Neural progenitor cell (in vitro differentiated cells): ENCODE data around the gene SUMF1. TPM values are rescaled to one million over a fixed set of nuclear protein-coding genes. Genes with fewer than 3 reads are reported as not detected.

ENCODE experiments used
- DNase-seq: peaks from one replicate; pipeline ENCODE4 v3.0.0-alpha.2; 2016; ENCODE audit warnings: low spot score
- H2AFZ ChIP-seq: fragments of 200-600 bp; sonication (generic); replicated peaks from 2 replicates; pipeline ENCODE4 v1.6.1; 2016; ENCODE audit warnings: antibody characterized with exemption
- H3F3A ChIP-seq: fragments of 200-600 bp; sonication (generic); 2 replicates; pipeline ENCODE4 v1.6.1; 2016; ENCODE audit warnings: antibody characterized with exemption, low read depth
- H3K27ac ChIP-seq: fragments of 200-600 bp; sonication (generic); 2 replicates; pipeline ENCODE4 v1.5.1; 2016; ENCODE audit warnings: mild to moderate bottlenecking
- H3K27me3 ChIP-seq: fragments of 200-600 bp; sonication (generic); 2 replicates; pipeline ENCODE4 v1.6.1; 2016; ENCODE audit warnings: mild to moderate bottlenecking, moderate library complexity
- H3K36me3 ChIP-seq: fragments of 200-600 bp; sonication (generic); 2 replicates; pipeline ENCODE4 v1.5.1; 2016
- H3K4me1 ChIP-seq: fragments of 200-600 bp; sonication (generic); 2 replicates; pipeline ENCODE4 v1.6.1; 2016; ENCODE audit warnings: mixed run types
- H3K4me2 ChIP-seq: fragments of 200-600 bp; sonication (generic); 2 replicates; pipeline ENCODE4 v1.6.1; 2016
- H3K4me3 ChIP-seq: fragments of 200-600 bp; sonication (generic); 2 replicates; pipeline ENCODE4 v1.5.1; 2016
- H3K79me2 ChIP-seq: fragments of 200-600 bp; sonication (generic); 2 replicates; pipeline ENCODE4 v1.6.1; 2016; ENCODE audit warnings: low read depth
- H3K9ac ChIP-seq: fragments of 200-600 bp; sonication (generic); 2 replicates; pipeline ENCODE4 v1.6.1; 2016
- H3K9me3 ChIP-seq: fragments of 200-600 bp; sonication (generic); 2 replicates; pipeline ENCODE4 v1.5.1; 2016; ENCODE audit warnings: low read depth
- H4K20me1 ChIP-seq: fragments of 200-600 bp; sonication (generic); 2 replicates; pipeline ENCODE4 v1.6.1; 2016; ENCODE audit warnings: low read depth
- H3K27ac Mint-ChIP-seq: 3 replicates; pipeline ENCODE4 v1.8.0; 2021; ENCODE audit warnings: mixed read lengths
- H3K27me3 Mint-ChIP-seq: 2 replicates; pipeline ENCODE4 v1.8.0; 2022; ENCODE audit warnings: low read depth, mild to moderate bottlenecking, inconsistent platforms, moderate library complexity, mixed read lengths; ENCODE audit not compliant: insufficient read depth
- H3K36me3 Mint-ChIP-seq: 3 replicates; pipeline ENCODE4 v1.8.0; 2021; ENCODE audit warnings: mixed read lengths
- H3K4me1 Mint-ChIP-seq: 3 replicates; pipeline ENCODE4 v1.8.0; 2021; ENCODE audit warnings: mixed read lengths
- H3K4me3 Mint-ChIP-seq: 3 replicates; pipeline ENCODE4 v1.8.0; 2021; ENCODE audit warnings: mild to moderate bottlenecking, moderate library complexity, mixed read lengths
- H3K9me3 Mint-ChIP-seq: 3 replicates; pipeline ENCODE4 v1.8.0; 2020; ENCODE audit warnings: mixed read lengths
- CTCF ChIP-seq: fragments of 200-600 bp; sonication (generic); IDR thresholded peaks from 2 replicates; pipeline ENCODE4 v1.5.1; 2017; ENCODE audit warnings: antibody characterized with exemption, mild to moderate bottlenecking
- EZH2 ChIP-seq: fragments of 200-600 bp; sonication (generic); IDR thresholded peaks from 2 replicates; pipeline ENCODE4 v1.6.1; 2017; ENCODE audit warnings: antibody characterized with exemption, mild to moderate bottlenecking, moderate library complexity
- EZH2phosphoT487 ChIP-seq: fragments of 200-600 bp; sonication (generic); IDR thresholded peaks from 2 replicates; pipeline ENCODE4 v1.6.1; 2017; ENCODE audit warnings: antibody characterized with exemption
- total RNA-seq: library from RNA; depleted of rRNA; stranded (reverse); fragments of >200 nt; gene quantifications from 2 replicates; pipeline ENCODE4 v1.2.3, GENCODE V29; 2015; ENCODE audit warnings: low replicate concordance

SUMF1 gene
- total RNA-seq, 1 donor from 2014 or later, result 10.6 TPM

DNA sequence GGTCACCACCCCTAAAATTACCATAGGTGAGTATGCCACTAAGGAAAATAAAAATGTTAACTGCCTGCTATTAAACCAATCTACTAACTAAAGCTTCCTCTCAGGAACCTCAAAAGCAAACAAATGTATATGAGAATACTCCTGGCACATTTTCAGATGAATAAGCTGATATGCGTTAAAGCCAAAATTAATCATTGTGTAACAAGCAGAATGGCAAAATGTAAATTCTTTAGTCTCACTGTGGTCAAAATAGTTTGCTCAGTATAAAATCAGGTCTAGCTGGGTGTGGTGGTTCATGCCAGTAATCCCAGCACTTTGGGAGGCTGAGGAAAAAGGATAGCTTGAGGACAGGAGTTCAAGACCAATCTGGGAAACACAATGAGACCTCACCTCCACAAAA, 53.6 kb downstream of the SUMF1 start:
- Histone ChIP-seq H3K9ac (no peak overlapping the region), H3K79me2 (no peaks in the 10 kb centered on the region), H2AFZ (no peak overlapping the region), H3K9me3 (no peaks in the 10 kb centered on the region), H3K4me1 (no peaks in the 10 kb centered on the region), H3K27me3 (no peaks in the 10 kb centered on the region), H3K36me3 (no peaks in the 10 kb centered on the region), H4K20me1 (no peaks in the 10 kb centered on the region), H3K4me3 (no peak overlapping the region), H3K4me2 (no peak overlapping the region), H3K27ac (no peak overlapping the region), H3F3A (no peaks in the 10 kb centered on the region)
- H3K36me3 Mint-ChIP-seq, result no peaks in the 10 kb centered on the region
- TF ChIP-seq EZH2, result no peak
- TF ChIP-seq CTCF, result no peak
- no peak for TF ChIP-seq EZH2phosphoT487
- DNase-seq, result no peak
- no peak overlapping the region for H3K27ac Mint-ChIP-seq
- no peaks in the 10 kb centered on the region for H3K4me1 Mint-ChIP-seq
- H3K9me3 Mint-ChIP-seq, result no peaks in the 10 kb centered on the region
- no peak overlapping the region for H3K4me3 Mint-ChIP-seq
- H3K27me3 Mint-ChIP-seq, result no peaks in the 10 kb centered on the region

- H3K4me3 Mint-ChIP-seq, result no peak overlapping the region
- no peak for DNase-seq
- TF ChIP-seq EZH2phosphoT487 (no peak), EZH2 (no peak), CTCF (no peak)
- Histone ChIP-seq H3K4me3 (no peak overlapping the region), H3K27me3 (no peaks in the 10 kb centered on the region), H3K4me1 (no peaks in the 10 kb centered on the region), H4K20me1 (no peaks in the 10 kb centered on the region), H3K9me3 (no peaks in the 10 kb centered on the region), H3F3A (no peaks in the 10 kb centered on the region), H3K9ac (no peak overlapping the region), H3K4me2 (no peak overlapping the region), H3K27ac (no peak overlapping the region), H3K36me3 (no peaks in the 10 kb centered on the region), H2AFZ (no peak overlapping the region), H3K79me2 (no peaks in the 10 kb centered on the region)
- H3K4me1 Mint-ChIP-seq, result no peaks in the 10 kb centered on the region
- H3K27ac Mint-ChIP-seq, result no peak overlapping the region
- no peaks in the 10 kb centered on the region for H3K9me3 Mint-ChIP-seq
- no peaks in the 10 kb centered on the region for H3K27me3 Mint-ChIP-seq
- no peaks in the 10 kb centered on the region for H3K36me3 Mint-ChIP-seq
These were observed 55.2 kb downstream of the SUMF1 start for GRCh38 chr3:4411833-4412232.

DNA sequence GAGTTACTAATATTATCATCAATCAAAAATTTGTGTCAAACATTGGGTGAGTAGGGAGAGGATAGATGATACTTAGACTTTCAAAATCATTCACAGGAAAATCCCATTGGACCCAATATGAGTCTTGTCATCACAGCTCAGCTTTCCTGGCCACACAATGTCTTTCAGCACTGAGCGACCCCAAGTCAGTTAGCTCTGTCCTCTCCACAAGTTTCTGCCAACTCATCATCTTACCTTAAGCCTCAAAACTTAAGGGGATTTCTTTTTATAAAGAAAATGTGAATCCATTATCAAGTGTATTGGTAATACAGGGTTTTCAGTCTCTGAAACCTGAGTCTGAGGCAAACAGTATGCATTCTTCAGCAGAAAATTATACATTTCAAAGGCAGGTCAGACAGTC, 55.8 kb downstream of the SUMF1 start:
- Histone ChIP-seq H3K79me2 (no peaks in the 10 kb centered on the region), H3K4me3 (no peak overlapping the region), H3K9ac (no peak overlapping the region), H3K27ac (no peak overlapping the region), H3K36me3 (no peaks in the 10 kb centered on the region), H3F3A (no peaks in the 10 kb centered on the region), H3K9me3 (no peaks in the 10 kb centered on the region), H4K20me1 (no peaks in the 10 kb centered on the region), H2AFZ (no peak overlapping the region), H3K4me2 (no peak overlapping the region), H3K4me1 (no peaks in the 10 kb centered on the region), H3K27me3 (no peaks in the 10 kb centered on the region)
- no peak overlapping the region for H3K4me3 Mint-ChIP-seq
- TF ChIP-seq CTCF (no peak), EZH2 (no peak), EZH2phosphoT487 (no peak)
- H3K27ac Mint-ChIP-seq, result no peak overlapping the region
- no peaks in the 10 kb centered on the region for H3K36me3 Mint-ChIP-seq
- no peak for DNase-seq
- no peaks in the 10 kb centered on the region for H3K4me1 Mint-ChIP-seq
- no peaks in the 10 kb centered on the region for H3K9me3 Mint-ChIP-seq
- no peaks in the 10 kb centered on the region for H3K27me3 Mint-ChIP-seq

- no peak overlapping the region for H2AFZ ChIP-seq
- no peak overlapping the region for H3K9ac ChIP-seq
- H3K36me3 Mint-ChIP-seq, result no peaks in the 10 kb centered on the region
- no peak overlapping the region for H3K4me2 ChIP-seq
- no peaks in the 10 kb centered on the region for H3K4me1 Mint-ChIP-seq
- H3F3A ChIP-seq, result no peaks in the 10 kb centered on the region
- no peaks in the 10 kb centered on the region for H3K9me3 Mint-ChIP-seq
- H3K27ac ChIP-seq, result no peak overlapping the region
- no peak overlapping the region for H3K4me3 ChIP-seq
- H4K20me1 ChIP-seq, result no peaks in the 10 kb centered on the region
- no peak overlapping the region for H3K27ac Mint-ChIP-seq
- no peaks in the 10 kb centered on the region for H3K27me3 ChIP-seq
- no peaks in the 10 kb centered on the region for H3K4me1 ChIP-seq
- no peaks in the 10 kb centered on the region for H3K79me2 ChIP-seq
- H3K27me3 Mint-ChIP-seq, result no peaks in the 10 kb centered on the region
- DNase-seq, result no peak
- H3K9me3 ChIP-seq, result no peaks in the 10 kb centered on the region
- no peaks in the 10 kb centered on the region for H3K36me3 ChIP-seq
- TF ChIP-seq EZH2 (no peak), EZH2phosphoT487 (no peak), CTCF (no peak)
- no peak overlapping the region for H3K4me3 Mint-ChIP-seq
These were observed 56.5 kb downstream of the SUMF1 start for GRCh38 chr3:4410606-4411005.
